CD4-positive, alpha-beta memory T cell (primary cell): ENCODE measurements around the gene CADM2. TPM values are rescaled to one million over a fixed set of nuclear protein-coding genes. Genes with fewer than 3 reads are reported as not detected.
"Not testable (repeated sequence)": the region's sequence is repeated elsewhere in the genome, so short reads cannot be mapped to it uniquely, and the experiment has no call there.

ENCODE experiments used
- CTCF ChIA-PET: fragments of 350-600 bp; sonication (Branson Sonifier 250); formaldehyde crosslinking; loops from one replicate; lab custom pipeline; 2021; ENCODE audit warnings: inconsistent platforms; ENCODE audit not compliant: partially characterized antibody; lab: Charles Lee
- POLR2A ChIA-PET: fragments of 350-600 bp; sonication (Branson Sonifier 250); formaldehyde crosslinking; loops from one replicate; lab custom pipeline; 2021; ENCODE audit not compliant: partially characterized antibody; lab: Charles Lee
- DNase-seq, 5 donors: peaks; one replicate each; pipeline versions ENCODE4 v3.0.0 to v3.0.0-alpha.2; 2020 to 2022; ENCODE audit warnings: mixed read lengths in 1 of 5
- H3K27ac ChIP-seq: one replicate; pipeline ENCODE4 v1.7.0; 2013; ENCODE audit warnings: low read depth, low read length
- H3K27me3 ChIP-seq: 2 replicates; pipeline ENCODE4 v1.7.0; 2013; ENCODE audit warnings: mild to moderate bottlenecking, low read length, moderate library complexity; ENCODE audit not compliant: insufficient read depth
- H3K36me3 ChIP-seq: 2 replicates; pipeline ENCODE4 v1.7.0; 2013; ENCODE audit warnings: mild to moderate bottlenecking, low read length, moderate library complexity; ENCODE audit not compliant: insufficient read depth
- H3K4me1 ChIP-seq: 2 replicates; pipeline ENCODE4 v1.7.0; 2013; ENCODE audit warnings: mild to moderate bottlenecking, low read length, moderate library complexity; ENCODE audit not compliant: insufficient read depth
- H3K4me3 ChIP-seq, 2 donors: one replicate each; pipeline ENCODE4 v1.7.0; 2013; ENCODE audit warnings: low read length in 2 of 2, mild to moderate bottlenecking in 1 of 2
- H3K9me3 ChIP-seq, 2 donors: one replicate each; pipeline ENCODE4 v1.7.0; 2013; ENCODE audit warnings: low read length in 2 of 2, control low read depth in 1 of 2; ENCODE audit not compliant: control insufficient read depth in 1 of 2
- H3K27ac Mint-ChIP-seq, 7 donors: one replicate each; pipeline ENCODE4 v1.8.0; 2020 to 2021; ENCODE audit warnings: mixed read lengths in 7 of 7, mild to moderate bottlenecking in 6 of 7, inconsistent platforms in 3 of 7, moderate library complexity in 3 of 7
- H3K27me3 Mint-ChIP-seq, 2 donors: one replicate each; pipeline ENCODE4 v1.8.0; 2020 to 2021; ENCODE audit warnings: mixed read lengths in 2 of 2
- H3K36me3 Mint-ChIP-seq, 2 donors: one replicate each; pipeline ENCODE4 v1.8.0; 2020 to 2021; ENCODE audit warnings: mixed read lengths in 2 of 2, inconsistent platforms in 1 of 2, mild to moderate bottlenecking in 1 of 2
- H3K4me1 Mint-ChIP-seq, 4 donors: one replicate each; pipeline ENCODE4 v1.8.0; 2020 to 2021; ENCODE audit warnings: mixed read lengths in 4 of 4, mild to moderate bottlenecking in 1 of 4
- H3K4me3 Mint-ChIP-seq, 8 donors: one replicate each; pipeline ENCODE4 v1.8.0; 2020 to 2021; ENCODE audit warnings: mixed read lengths in 8 of 8, mild to moderate bottlenecking in 7 of 8, moderate library complexity in 6 of 8, inconsistent platforms in 3 of 8
- H3K9me3 Mint-ChIP-seq, 8 donors: one replicate each; pipeline ENCODE4 v1.8.0; 2020 to 2021; ENCODE audit warnings: mixed read lengths in 8 of 8, mild to moderate bottlenecking in 5 of 8, inconsistent platforms in 3 of 8, moderate library complexity in 1 of 8
- intact Hi-C: fragments of 100-400 bp; cut with micrococcal nuclease; formaldehyde crosslinking; loops from one replicate; pipeline ENCODE4 v1.15.1; 2023
- polyA plus RNA-seq, 2 donors: library from polyadenylated mRNA; unstranded; fragments of 300-500 nt; fragmentation: Illumina TruSeq; gene quantifications; one replicate each; pipeline ENCODE4 v1.2.3, GENCODE V29; 2021
- total RNA-seq, 2 experiments: library from RNA; stranded (reverse); gene quantifications; one replicate each; pipeline ENCODE4 v1.2.3, GENCODE V29; 2021

The CADM2 gene
- total and polyA plus RNA-seq, 4 experiments from 2014 or later, result 0.21 to 0.38 TPM; not detected in 2

DNA sequence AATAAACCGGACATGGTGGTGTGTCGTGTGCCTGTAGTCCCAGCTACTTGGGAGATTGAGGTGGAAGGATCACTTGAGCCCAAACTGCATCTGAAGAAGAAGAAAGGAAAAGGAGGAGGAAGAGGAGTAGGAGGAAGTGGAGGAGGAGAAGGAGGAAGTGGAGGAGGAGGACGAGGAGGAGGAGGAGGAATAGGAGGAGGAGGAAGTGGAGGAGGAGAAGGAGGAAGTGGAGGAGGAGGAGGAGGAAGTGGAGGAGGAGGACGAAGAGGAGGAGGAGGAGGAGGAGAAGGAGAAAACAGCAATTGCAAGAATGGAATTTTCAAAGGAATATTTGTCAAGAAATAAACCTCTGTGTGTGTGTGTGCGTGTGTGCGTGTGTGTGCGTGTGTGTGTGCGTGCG is 528.6 kb downstream of the CADM2 start:
- Histone ChIP-seq H3K4me1 (no peaks in the 10 kb centered on the region), H3K36me3 (no peaks in the 10 kb centered on the region), H3K4me3 (no peak overlapping the region), H3K27ac (no peak overlapping the region), H3K27me3 (no peaks in the 10 kb centered on the region), H3K9me3 (no peaks in the 10 kb centered on the region)
- Mint-ChIP-seq H3K27ac (no peak overlapping the region), H3K9me3 (peaks cover 0 to 2% (median 0%) of the 10 kb centered on the region in 8 donors), H3K4me1 (no peaks in the 10 kb centered on the region), H3K36me3 (no peaks in the 10 kb centered on the region), H3K27me3 (no peaks in the 10 kb centered on the region), H3K4me3 (no peak overlapping the region)
- CTCF ChIA-PET, result no interaction called here
- intact Hi-C loops, result no loop called here
- DNase-seq, result no peak
- POLR2A ChIA-PET, result no interaction called here

DNA sequence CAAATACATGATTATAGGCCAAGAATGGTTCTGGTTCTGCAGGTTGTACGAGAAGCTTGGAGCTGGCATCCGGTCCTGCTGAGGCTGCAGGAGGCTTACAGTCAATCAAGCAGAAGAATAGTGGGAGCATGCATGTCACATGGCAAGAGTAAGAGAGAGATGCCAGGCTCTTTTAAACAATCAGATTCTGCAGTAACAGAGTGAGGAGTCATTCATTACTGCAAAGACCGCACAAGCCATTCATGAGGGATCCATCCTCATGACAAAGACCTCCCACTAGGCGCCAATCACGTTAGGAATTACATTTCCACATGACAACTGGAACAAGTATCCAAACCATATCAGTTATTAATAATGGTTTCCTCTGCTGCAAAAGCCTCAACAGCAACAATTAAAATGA is 536.8 kb downstream of the CADM2 start:
- H3K9me3 Mint-ChIP-seq, result peaks cover 0 to 6% (median 3%) of the 10 kb centered on the region in 8 donors
- H3K36me3 Mint-ChIP-seq, result no peaks in the 10 kb centered on the region
- no peak overlapping the region for H3K4me3 Mint-ChIP-seq
- Histone ChIP-seq H3K9me3 (no peaks in the 10 kb centered on the region), H3K27me3 (no peaks in the 10 kb centered on the region), H3K27ac (no peak overlapping the region), H3K36me3 (no peaks in the 10 kb centered on the region), H3K4me1 (no peaks in the 10 kb centered on the region), H3K4me3 (no peak overlapping the region)
- ChIA-PET POLR2A (no interaction called here), CTCF (no interaction called here)
- no peak for DNase-seq
- H3K4me1 Mint-ChIP-seq, result no peaks in the 10 kb centered on the region
- no peaks in the 10 kb centered on the region for H3K27me3 Mint-ChIP-seq
- H3K27ac Mint-ChIP-seq, result no peak overlapping the region
- intact Hi-C loops, result no loop called here

GRCh38 chr3:85498177-85498576 is 539.4 kb downstream of the CADM2 start:
- Mint-ChIP-seq H3K27me3 (no peaks in the 10 kb centered on the region), H3K27ac (no peak overlapping the region), H3K36me3 (no peaks in the 10 kb centered on the region), H3K4me3 (no peak overlapping the region), H3K9me3 (peaks cover 2 to 8% (median 3%) of the 10 kb centered on the region in 8 donors), H3K4me1 (no peaks in the 10 kb centered on the region)
- H3K4me3 ChIP-seq, result no peak overlapping the region
- H3K27ac ChIP-seq, result no peak overlapping the region
- DNase-seq, result no peak
- no peaks in the 10 kb centered on the region for H3K27me3 ChIP-seq
- no peaks in the 10 kb centered on the region for H3K4me1 ChIP-seq
- no peaks in the 10 kb centered on the region for H3K36me3 ChIP-seq
- CTCF ChIA-PET, result no interaction called here
- intact Hi-C loops, result no loop called here
- POLR2A ChIA-PET, result no interaction called here
- H3K9me3 ChIP-seq, result no peaks in the 10 kb centered on the region

DNA sequence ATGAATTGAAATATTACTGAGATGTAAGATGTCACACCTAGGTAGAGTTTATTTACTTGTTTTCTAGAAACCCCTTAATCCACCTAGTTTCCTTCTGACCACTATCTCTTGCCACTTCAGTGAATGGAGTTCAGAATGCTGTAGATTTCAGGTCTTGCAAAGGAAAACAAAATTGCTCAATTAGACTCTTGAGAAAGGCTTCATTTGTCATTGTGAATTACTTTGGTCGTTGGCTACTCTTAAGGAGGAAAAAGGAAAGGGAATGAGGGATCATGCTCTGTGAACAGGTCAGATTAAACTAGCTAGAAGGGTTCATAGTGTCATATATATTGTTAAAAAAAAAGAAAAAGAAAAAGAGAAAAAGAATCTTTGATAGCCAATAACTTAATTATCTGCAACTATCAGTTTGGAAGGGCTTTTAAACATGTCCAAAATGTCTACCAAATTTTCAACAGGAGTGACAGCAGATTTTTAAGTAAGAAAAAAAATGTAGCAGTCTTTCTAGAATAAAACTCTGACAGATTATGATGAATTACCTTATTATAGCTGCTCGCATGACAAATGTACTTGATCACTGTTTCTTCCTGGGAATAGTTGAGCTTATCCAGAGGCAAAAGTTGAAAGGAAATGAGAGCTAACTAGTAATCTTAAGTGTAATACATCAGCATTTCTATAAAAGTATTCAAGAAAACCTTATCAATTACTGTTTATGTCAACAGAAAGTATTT is 543.5 kb downstream of the CADM2 start:
- intact Hi-C loops, result no loop called here
- Histone ChIP-seq H3K36me3 (no peaks in the 10 kb centered on the region), H3K27ac (no peak overlapping the region), H3K27me3 (no peaks in the 10 kb centered on the region), H3K4me3 (no peak overlapping the region), H3K9me3 (no peaks in the 10 kb centered on the region), H3K4me1 (no peaks in the 10 kb centered on the region)
- H3K4me3 Mint-ChIP-seq, result no peak overlapping the region
- H3K36me3 Mint-ChIP-seq, result no peaks in the 10 kb centered on the region
- POLR2A ChIA-PET, result no interaction called here
- no peak overlapping the region for H3K27ac Mint-ChIP-seq
- no peak for DNase-seq
- CTCF ChIA-PET, result no interaction called here
- no peaks in the 10 kb centered on the region for H3K27me3 Mint-ChIP-seq
- no peaks in the 10 kb centered on the region for H3K4me1 Mint-ChIP-seq
- H3K9me3 Mint-ChIP-seq, result peaks cover 0 to 10% (median 4%) of the 10 kb centered on the region in 8 donors

- H3K4me1 ChIP-seq, H3K27me3 Mint-ChIP-seq, H3K9me3 ChIP-seq, H3K36me3 ChIP-seq, H3K27ac ChIP-seq, H3K36me3 Mint-ChIP-seq, H3K27me3 ChIP-seq, intact Hi-C loops, POLR2A ChIA-PET, H3K4me1 Mint-ChIP-seq, H3K4me3 ChIP-seq, CTCF ChIA-PET: not testable (repeated sequence)
- Mint-ChIP-seq H3K27ac (peak overlapping the region in 1 of 7 donors; percentile 47), H3K4me3 (peak overlapping the region in 5 of 8 donors; percentile 42 to 75 (median 54)), H3K9me3 (peaks cover 0 to 12% (median 4%) of the 10 kb centered on the region in 8 donors)
- DNase-seq, result peak in 2 of 5 donors; percentile 9 to 42
These were observed 545.5 kb downstream of the CADM2 start for GRCh38 chr3:85504129-85504784.

DNA sequence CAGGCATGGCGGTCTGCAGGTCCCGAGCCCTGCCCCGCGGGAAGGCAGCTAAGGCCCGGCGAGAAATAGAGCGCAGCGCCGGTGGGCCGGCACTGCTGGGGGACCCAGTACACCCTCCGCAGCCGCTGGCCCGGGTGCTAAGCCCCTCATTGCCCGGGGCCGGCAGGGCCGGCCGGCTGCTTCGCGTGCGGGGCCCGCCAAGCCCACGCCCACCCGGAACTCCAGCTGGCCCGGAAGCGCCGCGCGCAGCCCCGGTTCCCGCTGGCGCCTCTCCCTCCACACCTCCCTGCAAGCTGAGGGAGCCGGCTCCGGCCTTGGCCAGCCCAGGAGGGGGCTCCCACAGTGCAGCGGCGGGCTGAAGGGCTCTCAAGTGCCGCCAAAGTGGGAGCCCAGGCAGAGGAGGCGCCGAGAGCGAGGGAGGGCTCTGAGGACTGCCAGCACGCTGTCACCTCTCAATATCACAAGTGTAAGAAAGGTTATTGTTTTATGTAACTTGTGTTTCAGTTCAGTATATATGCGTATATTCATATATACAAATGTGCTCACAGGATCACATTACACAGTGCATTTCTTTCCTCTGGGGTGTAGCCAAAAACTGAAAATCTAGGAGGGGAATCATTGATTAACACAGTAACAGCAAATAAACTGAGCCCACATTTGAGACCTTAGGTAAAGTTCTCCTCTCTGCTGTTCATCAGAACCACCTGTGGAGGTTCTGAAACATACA is 546.2 kb downstream of the CADM2 start:
- H3K27ac Mint-ChIP-seq, H3K36me3 Mint-ChIP-seq, H3K27ac ChIP-seq, H3K4me3 ChIP-seq, H3K27me3 ChIP-seq, H3K36me3 ChIP-seq, CTCF ChIA-PET, H3K9me3 Mint-ChIP-seq, H3K4me3 Mint-ChIP-seq, H3K9me3 ChIP-seq, H3K4me1 Mint-ChIP-seq, H3K4me1 ChIP-seq, H3K27me3 Mint-ChIP-seq, POLR2A ChIA-PET, intact Hi-C loops: not testable (repeated sequence)
- DNase-seq, result peak in 1 of 5 donors; percentile 10

GRCh38 chr3:85507052-85507451 is 548.3 kb downstream of the CADM2 start:
- CTCF ChIA-PET, DNase-seq, intact Hi-C loops, H3K9me3 Mint-ChIP-seq, H3K4me1 ChIP-seq, H3K4me3 Mint-ChIP-seq, H3K27me3 Mint-ChIP-seq, H3K36me3 Mint-ChIP-seq, POLR2A ChIA-PET, H3K27me3 ChIP-seq, H3K36me3 ChIP-seq, H3K27ac ChIP-seq, H3K4me3 ChIP-seq, H3K4me1 Mint-ChIP-seq, H3K27ac Mint-ChIP-seq, H3K9me3 ChIP-seq: not testable (repeated sequence)
